ENCODE data around the gene CPVL. TPM values are rescaled to one million over a fixed set of nuclear protein-coding genes. Genes with fewer than 3 reads are reported as not detected.

CPVL gene
- total RNA-seq, 1 experiment from 2014 or later: 26.9 TPM

- H4K8ac ChIP-seq (replicated peaks; ENCODE audit: insufficient read length, low read depth, low read length): no peak overlapping the region
- H3K36me3 Mint-ChIP-seq (ENCODE audit: insufficient read depth in 1 of 3, low read depth in 3 of 3): no peaks in the 10 kb centered on the region
- no peak overlapping the region for H2AK5ac ChIP-seq (ENCODE audit: insufficient read length, low read length)
- no peak overlapping the region for H2BK120ac ChIP-seq (ENCODE audit: low read depth, low read length, poor library complexity, severe bottlenecking)
- no peak overlapping the region for H3K27ac ChIP-seq (ENCODE audit: insufficient read length, low read depth, low read length)
- H3K23ac ChIP-seq (ENCODE audit: insufficient read length, low read depth, low read length): no peak overlapping the region
- no peak overlapping the region for H3K18ac ChIP-seq (ENCODE audit: insufficient read length, low read depth, low read length)
- H3K9me3 ChIP-seq (ENCODE audit: control insufficient read depth, low read depth, low read length): no peaks in the 10 kb centered on the region
- H3K9me3 Mint-ChIP-seq: no peaks in the 10 kb centered on the region
- H3K56ac ChIP-seq (ENCODE audit: insufficient read length, low read depth, low read length): no peak overlapping the region
- H2AFZ ChIP-seq (ENCODE audit: low read length): no peak overlapping the region
- no peaks in the 10 kb centered on the region for H3K4me1 ChIP-seq (ENCODE audit: insufficient read depth, low read length)
- H3K79me2 ChIP-seq (ENCODE audit: insufficient read depth, low read length): no peaks in the 10 kb centered on the region; the same call in 1 of the 2 replicates
- H3K79me1 ChIP-seq (ENCODE audit: insufficient read depth, low read depth, low read length, poor library complexity, severe bottlenecking): no peaks in the 10 kb centered on the region
- WGBS (ENCODE audit: extremely low coverage, insufficient read length, low lambda C conversion rate): no CpG with 5 or more reads among the region's 2 CpGs
- peaks cover 11% of the 10 kb centered on the region for H3K23me2 ChIP-seq (ENCODE audit: insufficient read length, low read depth, low read length, poor library complexity, severe bottlenecking)
- no peak overlapping the region for H3K27ac Mint-ChIP-seq
- H2BK20ac ChIP-seq (ENCODE audit: low read depth, low read length, poor library complexity, severe bottlenecking): no peak overlapping the region
- no peak overlapping the region for H3K9ac ChIP-seq (ENCODE audit: extremely low read depth, insufficient read length, low read length)
- H2BK15ac ChIP-seq (ENCODE audit: low read depth, low read length): no peak overlapping the region
- H4K5ac ChIP-seq (ENCODE audit: insufficient read length, low read depth, low read length): no peak overlapping the region
- H3K4me1 Mint-ChIP-seq: peaks cover 19 to 25% of the 10 kb centered on the region in 2 experiments
- no peak overlapping the region for H3K4me2 ChIP-seq (ENCODE audit: insufficient read depth, insufficient read length, low read length)
- no peak for TF ChIP-seq CTCF (conservative IDR thresholded peaks at IDR 0.05)
- no peak for DNase-seq
- H3T11ph ChIP-seq (ENCODE audit: low read length): no peak overlapping the region
- no peak overlapping the region for H3K4ac ChIP-seq (ENCODE audit: low read depth, low read length)
- no peak overlapping the region for H2BK12ac ChIP-seq (ENCODE audit: insufficient read length, low read depth, low read length)
- no peak overlapping the region for H3K4me3 Mint-ChIP-seq
- peaks cover 32% of the 10 kb centered on the region for H3K27me3 Mint-ChIP-seq (ENCODE audit: low read depth)
- no peak overlapping the region for H4K91ac ChIP-seq (ENCODE audit: insufficient read length, low read depth, low read length)
- no peaks in the 10 kb centered on the region for H4K20me1 ChIP-seq (ENCODE audit: control insufficient read depth, insufficient read depth, insufficient read length)
- H3K14ac ChIP-seq (ENCODE audit: insufficient read depth, low read length): no peak overlapping the region
- H2BK5ac ChIP-seq (ENCODE audit: insufficient read length, low read length): no peak overlapping the region
- H3K27me3 ChIP-seq (ENCODE audit: insufficient read depth, low read length): no peaks in the 10 kb centered on the region; the same call in 1 of the 2 replicates
These were observed 2.6 kb downstream of the CPVL start for GRCh38 chr7:29143751-29144150.

Measured in H9 (cell line).